ENCODE results near the gene CD300E. TPM values are rescaled to one million over a fixed set of nuclear protein-coding genes. Genes with fewer than 3 reads are reported as not detected.

CD300E gene, protein sequence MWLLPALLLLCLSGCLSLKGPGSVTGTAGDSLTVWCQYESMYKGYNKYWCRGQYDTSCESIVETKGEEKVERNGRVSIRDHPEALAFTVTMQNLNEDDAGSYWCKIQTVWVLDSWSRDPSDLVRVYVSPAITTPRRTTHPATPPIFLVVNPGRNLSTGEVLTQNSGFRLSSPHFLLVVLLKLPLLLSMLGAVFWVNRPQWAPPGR
- total RNA-seq, result not detected in 2 replicates

DNA sequence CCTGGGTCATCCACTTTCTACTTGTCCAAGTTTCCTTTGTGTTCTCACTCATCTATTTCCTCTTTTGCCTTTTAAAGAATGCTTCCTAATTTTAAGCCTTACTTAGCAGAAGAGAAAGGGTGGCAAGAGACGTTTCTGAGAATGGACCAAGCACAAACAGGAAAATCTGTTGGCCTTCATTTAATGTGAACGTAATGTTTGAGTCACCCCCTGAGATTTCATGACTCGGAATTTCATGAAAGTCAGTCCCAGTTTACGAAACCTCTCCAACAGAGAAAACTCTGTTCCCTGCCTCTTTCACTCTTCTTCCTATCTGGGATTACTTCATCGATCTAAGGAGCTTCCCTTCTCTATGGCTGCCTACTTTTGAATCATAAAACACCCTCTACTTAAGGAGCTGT is at the start of gene CD300E:
CD300E (minus strand) TSS at position 46 of the 401 bp plus-strand sequence. CDS start 117 bp downstream, outside the sequence.

DNA sequence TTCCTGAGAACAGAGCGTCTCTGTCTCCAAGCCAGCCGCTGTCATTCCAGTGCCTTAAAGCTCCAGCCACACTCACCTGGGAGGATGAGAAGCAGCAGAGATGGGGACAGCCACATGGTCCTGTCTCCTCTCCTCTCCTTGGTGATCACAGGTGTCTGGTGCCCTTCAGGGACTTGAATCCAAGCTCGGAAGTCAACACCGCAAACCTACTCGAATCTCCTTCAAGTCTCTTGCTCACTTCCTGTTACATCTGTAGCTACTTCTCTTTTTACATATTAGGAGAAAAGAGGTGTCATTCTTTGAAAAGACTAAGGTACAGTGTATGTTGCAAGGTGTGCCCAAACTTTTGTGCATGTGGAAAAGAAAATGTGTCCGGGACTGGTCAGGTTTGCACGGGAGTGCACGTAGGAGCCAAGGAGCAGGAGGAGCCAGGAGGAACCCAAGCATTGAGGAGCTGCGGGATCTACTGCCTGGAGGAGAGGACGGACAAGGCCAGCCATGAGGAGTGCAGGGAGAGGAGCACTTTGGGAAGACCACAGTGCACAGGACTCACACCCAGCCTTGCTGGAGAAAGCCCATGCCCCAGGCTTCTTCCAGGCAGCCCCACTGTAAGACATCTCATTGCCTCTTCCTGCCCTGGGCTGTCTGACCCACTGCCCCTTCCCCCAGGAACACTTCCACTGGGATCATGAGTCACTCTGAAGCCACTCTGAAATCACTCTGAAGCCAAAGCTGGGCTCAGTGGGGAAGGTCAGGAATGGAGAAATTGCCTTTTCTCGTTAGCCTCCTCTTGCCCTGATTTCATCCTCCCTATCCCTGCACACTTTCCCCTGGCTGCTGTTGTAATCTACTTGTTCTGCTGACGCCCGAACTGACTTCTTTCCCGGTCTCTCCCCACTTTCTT is 31.2 kb downstream of the CD300E start, which contains the start of gene CD300LD:
CD300LD (minus strand) TSS at position 197 of the 904 bp plus-strand sequence; CDS start at position 116, 81 bp downstream.

DNA sequence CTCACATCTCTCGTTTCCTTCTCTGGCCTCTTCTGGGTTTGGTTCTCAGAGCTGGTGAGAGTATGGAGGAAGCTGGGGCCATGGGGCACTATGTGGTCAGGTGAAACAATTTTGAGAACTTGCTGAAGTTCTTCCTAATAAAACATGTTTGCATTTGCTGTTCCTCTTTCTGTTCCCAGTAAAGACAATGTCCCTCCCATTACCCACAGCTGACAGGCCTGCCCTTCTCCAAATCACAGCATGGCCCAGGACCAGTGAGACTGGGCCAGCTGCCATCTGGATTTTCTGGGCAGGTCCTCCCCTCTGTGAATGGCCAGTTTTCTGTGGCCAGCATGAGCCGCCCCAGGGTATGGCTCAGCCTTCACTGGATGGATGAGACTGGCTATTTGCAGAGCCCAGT is 56.1 kb downstream of the CD300E start, which contains the start of gene CD300H:
CD300H (minus strand) TSS at position 113 of the 400 bp plus-strand sequence.

Other genes with a start within 250 kb of the CD300E start
- gene GPRC5C, start 191.7 kb downstream of the CD300E start, total RNA-seq, result 0.30 TPM in 1 of 2 replicates, not detected in the other
- not detected in 2 replicates for gene CD300A, start 157.1 kb downstream of the CD300E start, total RNA-seq
- gene CD300LB, start 92.3 kb downstream of the CD300E start, total RNA-seq, result not detected in 2 replicates
- gene CD300C, start 77.6 kb downstream of the CD300E start, total RNA-seq, result not detected in 2 replicates
- not detected in 2 replicates for gene CD300H, start 56.2 kb downstream of the CD300E start, total RNA-seq
- gene CD300LD, start 31.5 kb downstream of the CD300E start, total RNA-seq, result not detected in 2 replicates
- not detected in 2 replicates for gene CD300LF, start 89.2 kb upstream of the CD300E start, total RNA-seq
- 0.40 and 0.44 TPM in 2 replicates for gene RAB37, start 113.5 kb upstream of the CD300E start, total RNA-seq
- 25.1 and 27.2 TPM in 2 replicates for gene NHERF1, start 124.9 kb upstream of the CD300E start, total RNA-seq
- 15.7 and 22.2 TPM in 2 replicates for gene NAT9, start 152.6 kb upstream of the CD300E start, total RNA-seq
- gene GRIN2C, start 236.1 kb upstream of the CD300E start, total RNA-seq, result not detected in 2 replicates
- 74.3 and 79.2 TPM in 2 replicates for gene FDXR, start 249.3 kb upstream of the CD300E start, total RNA-seq